Head of caudate nucleus (tissue), 42 donors: ENCODE measurements around the gene JAG1.

Experiments used
- DNase-seq, 42 donors: peaks; one replicate each; pipeline versions ENCODE4 v3.0.0 to v3.0.0-alpha.2; 2020 to 2021; ENCODE audit warnings: mixed read lengths in 7 of 42
- intact Hi-C: fragments of 100-400 bp; cut with DNase I; formaldehyde crosslinking; loops from one replicate; pipeline ENCODE4 v1.15.0; 2022

JAG1 gene

DNA sequence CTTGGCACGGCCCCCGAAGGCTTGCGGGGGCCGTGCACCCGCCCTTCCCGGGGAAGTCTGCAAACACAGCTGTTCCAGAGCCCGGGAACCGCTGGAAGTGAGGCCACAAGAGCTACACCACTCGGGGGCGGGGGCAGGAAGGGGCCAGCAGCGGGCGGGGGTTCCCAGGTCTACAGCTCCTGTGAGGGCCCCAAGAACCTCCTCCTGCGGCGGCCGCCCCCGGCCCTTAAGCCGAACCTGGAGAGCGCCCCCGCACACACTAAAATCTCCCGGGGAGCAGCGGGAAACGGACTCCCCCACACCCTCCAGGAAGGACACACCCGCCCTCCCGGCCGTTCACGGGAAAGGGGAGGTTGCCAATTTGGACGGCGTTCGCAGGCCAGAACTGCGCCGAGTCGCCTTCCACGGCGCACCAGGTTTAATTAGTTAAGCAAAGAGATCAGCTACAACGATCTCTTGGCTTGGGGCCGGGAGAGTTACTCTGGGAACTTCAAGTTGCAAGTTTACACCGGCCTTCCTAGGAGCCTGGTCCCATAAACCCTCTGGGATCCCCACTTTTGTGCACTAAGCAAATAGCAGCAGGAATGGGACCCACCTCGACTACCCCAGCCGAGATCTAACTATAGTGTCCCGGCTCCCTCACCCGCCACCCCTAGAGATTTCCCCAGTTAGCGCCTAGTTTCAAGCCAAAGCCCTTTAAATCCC is 1.7 kb downstream of the JAG1 start:
- DNase-seq, result peak in 26 of 42 donors; percentile 16 to 70 (median 36)
- intact Hi-C loops, result loop anchor here (10.0 kb wide), 1 partner anchor 603 kb away; no protein-coding TSS in a partner anchor

DNA sequence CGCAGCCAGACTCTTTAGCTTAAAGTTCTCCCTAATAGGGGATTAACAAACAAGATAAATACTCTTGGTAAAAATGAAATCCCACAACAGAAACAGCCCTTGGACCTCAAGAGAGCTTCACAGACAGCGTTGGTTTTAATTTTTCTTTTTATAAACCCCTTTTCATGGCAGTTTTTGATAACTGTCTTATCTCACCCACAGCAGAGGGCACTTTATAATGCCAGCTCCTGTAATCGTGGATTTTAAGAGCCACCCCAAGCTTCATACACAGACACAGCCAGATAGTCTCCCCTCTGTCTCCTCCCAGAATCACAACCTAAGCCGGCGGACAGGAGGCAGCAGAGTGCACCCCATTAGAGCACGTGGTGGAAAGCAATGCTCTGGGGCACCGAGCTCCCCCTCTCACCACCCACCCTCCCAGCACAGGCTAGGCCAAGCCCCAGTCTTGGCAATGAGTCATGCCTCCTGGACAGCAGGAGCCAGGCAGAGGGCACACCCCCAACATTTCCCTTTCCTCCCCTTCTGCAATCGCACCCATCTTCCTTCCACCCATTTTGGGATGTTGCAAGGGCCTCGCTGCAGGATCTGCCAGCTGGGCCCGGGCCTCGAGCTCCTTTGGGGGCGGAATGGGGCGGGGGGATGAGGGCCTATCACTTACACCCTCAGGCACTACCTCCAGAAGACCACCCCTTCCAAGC is 2.4 kb downstream of the JAG1 start:
- DNase-seq, result peak; percentile 45 to 92 (median 72)
- intact Hi-C loops, result loop anchor here (10.0 kb wide), 1 partner anchor 603 kb away; no protein-coding TSS in a partner anchor

DNA sequence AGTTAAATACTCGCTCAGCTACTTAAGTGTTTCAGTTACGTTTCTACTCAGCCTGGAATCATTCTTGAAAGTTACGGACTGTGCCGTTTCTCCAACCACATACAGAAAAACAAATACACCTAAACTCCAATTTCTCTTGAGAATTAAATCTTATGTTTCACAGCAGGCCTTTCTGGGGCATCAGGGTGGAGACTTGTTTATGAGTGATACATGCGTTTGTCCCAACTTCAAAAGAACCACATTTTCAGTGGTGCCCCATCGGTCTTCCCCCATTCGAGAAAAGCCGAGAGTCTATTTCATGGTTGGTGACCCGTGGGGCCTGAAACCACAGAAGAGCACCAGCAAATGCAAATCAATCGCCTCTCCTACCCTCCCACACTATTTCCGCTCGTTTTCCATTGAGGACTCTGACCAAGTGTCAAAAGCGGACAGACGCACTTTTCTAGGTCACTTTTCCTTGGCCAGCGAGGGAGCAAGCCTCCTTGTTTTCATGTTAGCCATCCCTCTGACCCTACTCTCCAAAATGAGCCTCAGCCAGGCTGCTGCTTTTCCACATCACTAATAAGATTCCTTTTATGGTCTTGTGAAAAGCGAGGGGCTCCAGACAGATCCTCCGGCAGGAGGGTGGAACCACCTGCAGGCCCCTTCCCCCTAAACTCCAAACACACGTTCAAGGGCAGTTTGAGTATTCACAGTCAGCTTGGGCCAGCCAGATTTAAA is 3.1 kb downstream of the JAG1 start:
- no peak for DNase-seq
- intact Hi-C loops, result loop anchor here (10.0 kb wide), 1 partner anchor 604 kb away; no protein-coding TSS in a partner anchor

DNA sequence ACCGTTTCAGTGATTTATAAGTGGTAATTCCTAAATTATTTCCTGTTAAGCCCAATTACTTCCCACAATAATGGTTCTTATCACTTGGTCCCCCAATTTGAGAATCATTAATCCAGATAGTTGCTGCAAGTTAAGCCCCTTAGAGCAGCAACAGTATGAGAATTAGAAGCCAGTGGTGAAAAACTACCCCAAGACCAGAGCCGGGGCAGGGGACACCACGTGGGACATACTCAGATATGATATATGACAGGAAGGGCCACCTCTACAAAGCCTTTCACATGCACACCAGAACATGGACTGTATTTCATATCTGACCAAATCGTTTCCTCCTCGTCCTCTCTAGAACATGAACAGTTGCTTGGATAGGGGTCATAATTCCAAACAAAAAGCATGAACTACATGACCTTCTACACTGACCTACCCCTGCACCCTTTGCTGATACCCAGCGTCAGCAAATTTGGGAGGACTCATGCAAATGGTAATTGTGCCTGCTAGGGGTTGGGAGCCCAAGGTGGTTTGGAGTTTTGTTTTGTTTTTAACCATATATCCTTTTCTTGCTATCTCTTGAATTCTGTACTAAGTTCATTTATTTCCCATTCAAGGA is 3.9 kb downstream of the JAG1 start:
- intact Hi-C loops, result loop anchor here (10.0 kb wide), 1 partner anchor 605 kb away; no protein-coding TSS in a partner anchor
- DNase-seq, result no peak

DNA sequence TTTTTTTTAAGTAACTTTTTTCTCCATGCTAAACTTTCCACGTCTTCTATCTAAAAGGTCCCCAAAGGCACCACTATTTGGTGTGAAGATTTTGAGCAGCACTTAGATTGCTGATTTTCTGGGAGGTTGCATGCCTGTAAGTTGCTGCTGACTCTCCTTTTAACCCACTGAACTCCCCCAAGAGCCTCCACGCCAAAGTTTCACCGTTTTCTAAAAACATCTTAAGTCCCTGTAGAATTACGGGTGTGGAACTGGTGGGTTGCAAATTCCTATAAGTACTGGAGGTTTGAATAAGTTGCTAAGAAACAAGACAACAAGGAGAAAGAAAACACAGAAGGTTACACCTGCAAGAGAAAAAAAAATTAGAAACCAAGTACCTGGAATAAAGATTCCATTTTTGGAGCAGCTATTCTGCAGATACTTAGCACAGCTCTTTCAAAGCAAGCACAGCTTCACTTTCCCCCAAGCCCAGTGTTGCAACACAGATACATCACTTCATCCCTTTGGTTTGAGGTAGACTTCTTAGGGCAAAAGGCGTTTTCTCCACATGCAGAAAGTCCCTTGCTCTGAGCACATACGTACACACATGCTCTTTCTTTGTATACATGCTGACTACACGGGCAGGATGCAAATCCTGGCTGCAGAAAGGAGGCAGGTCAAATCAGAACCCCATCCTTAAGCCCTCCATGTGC is 5.0 kb downstream of the JAG1 start:
- no peak for DNase-seq
- intact Hi-C loops, result no loop called here

DNA sequence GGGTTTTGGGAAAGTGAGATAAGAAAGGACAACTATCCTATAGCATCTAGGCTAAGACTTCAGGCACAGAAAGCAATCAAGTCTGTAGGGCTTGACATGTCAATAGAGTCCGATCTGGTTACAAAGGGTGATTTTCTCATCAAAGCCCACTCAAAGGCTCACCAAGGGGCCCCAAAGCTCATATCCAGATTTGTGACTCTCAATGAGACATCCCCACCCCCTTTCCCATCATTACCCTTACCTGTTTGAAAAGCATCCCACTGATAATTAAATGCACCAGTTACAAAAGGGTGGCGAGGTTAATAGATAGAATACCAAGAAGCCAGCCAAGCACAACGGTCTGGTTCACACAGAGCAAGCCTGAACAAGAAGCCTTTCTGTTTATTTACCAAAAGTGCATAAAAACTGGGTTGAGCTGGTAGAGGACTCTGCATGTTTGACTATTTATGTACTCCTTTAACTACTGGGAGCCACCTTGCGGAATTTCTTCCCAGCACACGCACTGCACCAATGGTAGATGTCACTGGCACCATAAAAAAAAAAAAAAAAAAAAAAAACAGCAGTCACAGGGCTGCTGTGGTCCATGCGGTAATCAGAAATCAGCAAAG is 6.1 kb downstream of the JAG1 start:
- DNase-seq, result peak in 1 of 42 donors; percentile 18
- intact Hi-C loops, result no loop called here

DNA sequence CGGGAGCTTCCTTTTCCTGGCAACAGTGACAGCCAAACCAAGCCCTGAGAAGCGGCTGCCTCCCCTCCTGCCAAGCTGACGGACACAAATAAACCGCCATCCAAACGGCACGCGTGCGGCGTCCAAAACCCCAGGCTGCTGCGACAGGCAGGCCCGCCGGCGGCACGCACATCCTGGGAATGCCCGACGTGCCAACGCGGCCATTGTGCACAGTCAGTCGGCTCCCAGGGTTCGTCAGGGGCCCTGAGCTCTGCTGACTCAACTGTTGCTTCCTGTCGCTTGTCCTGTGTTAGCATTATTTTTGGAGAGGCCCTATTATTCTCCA is 6.8 kb downstream of the JAG1 start:
- intact Hi-C loops, result no loop called here
- peak in 29 of 42 donors; percentile 11 to 71 (median 43) for DNase-seq

DNA sequence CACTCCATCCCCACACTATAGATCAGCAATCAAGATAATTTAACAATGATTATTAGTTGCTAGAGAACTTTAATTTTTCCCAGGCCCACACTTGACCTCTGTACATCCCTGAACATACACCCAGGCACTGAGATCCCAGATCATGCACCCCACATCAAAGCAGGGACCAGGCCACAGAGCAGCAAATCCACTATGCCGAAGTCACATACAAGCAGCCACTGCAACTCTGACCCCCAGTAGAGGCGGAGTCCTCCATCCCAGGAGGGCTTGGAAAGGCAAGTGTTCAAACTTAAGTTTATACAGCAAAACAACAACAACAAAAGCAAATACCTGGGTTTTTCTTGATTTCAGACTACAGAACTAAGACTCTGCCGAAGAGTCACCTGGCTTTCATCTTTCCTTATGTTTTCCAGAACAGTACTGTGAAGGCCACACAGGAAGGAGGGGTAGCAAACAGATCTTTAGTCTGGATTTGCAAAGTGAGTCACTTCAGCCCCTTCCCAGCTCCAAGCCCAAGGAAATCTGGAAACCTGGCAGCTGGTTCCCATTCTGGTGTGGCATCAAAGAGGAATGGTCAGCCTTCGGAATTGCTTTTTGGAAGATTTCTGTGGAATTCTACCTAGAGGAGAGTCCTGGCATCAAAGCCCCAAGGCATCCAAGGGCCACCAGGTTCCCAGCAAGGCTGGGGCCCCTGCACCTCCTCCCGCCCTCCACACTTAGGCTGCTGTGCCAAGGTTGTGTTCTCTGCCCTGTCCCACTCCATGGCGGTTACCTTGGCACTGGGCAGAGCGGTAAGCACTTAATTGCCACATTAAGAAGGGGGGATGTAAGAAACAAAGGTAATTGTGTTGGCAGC is 7.3 kb downstream of the JAG1 start:
- no peak for DNase-seq
- intact Hi-C loops, result no loop called here

DNA sequence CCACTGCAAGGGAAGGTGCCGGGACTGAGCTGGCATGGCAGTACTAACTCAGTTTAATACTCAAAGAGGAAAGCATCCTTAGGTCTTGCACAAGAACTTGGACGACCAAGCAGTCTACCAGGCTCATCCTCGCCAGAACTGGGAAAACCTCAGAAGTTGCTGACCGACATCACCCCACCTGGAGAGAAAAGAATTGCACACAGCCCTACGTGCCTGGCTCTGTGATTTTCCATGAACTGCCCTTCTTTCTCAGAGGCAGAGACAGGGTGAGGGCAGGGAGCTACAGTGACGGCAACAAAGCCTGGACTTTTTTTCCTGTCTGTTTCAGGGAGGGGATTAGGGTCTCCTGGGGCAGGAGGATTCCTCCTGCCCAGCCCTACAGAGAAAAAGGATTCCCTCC is 8.0 kb downstream of the JAG1 start:
- DNase-seq, result no peak
- intact Hi-C loops, result no loop called here

DNA sequence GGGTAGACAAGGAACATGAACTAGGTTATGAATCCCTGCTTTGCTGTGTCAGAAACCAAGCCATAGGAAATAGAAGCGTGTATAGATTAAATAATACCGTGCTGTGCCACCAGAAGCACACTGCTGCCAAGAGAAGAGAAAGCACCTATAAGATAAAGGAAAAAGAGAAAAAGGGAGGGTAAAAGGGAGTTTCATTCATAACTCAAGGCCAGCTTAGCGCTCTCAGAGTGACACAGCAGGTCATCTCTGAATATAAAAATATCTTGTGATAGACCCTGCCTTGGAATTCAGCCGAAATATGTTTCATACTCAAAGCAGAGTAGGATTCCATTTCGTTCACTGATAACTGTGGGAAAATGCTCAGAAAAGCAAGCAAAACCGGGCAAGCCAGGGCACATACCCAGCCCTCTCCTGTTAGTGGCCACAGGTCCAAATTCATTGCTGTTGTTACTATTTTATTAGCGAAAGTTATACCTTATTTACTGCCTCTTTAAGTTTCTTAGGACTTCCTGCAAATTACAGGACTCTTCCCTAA is 8.7 kb downstream of the JAG1 start:
- intact Hi-C loops, result no loop called here
- DNase-seq, result no peak

DNA sequence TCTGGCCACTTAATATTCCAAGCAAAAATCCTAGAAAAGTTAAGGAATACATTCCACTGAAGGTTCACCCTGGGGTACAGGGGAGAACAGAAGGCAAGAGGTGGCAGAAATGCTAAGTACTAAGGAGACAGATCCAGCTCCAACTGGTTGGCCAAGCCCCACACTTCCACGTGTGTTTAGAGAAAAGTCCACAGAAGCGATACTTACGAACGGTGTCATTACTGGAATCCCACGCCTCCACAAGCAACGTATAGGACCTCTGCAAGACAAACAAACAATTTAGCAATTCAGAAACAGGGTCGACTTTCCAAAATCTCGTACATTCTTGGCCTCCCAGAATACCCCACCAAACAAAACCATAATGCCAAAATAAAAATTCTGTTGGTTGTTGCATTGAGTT is 10.0 kb downstream of the JAG1 start:
- intact Hi-C loops, result no loop called here
- DNase-seq, result no peak

DNA sequence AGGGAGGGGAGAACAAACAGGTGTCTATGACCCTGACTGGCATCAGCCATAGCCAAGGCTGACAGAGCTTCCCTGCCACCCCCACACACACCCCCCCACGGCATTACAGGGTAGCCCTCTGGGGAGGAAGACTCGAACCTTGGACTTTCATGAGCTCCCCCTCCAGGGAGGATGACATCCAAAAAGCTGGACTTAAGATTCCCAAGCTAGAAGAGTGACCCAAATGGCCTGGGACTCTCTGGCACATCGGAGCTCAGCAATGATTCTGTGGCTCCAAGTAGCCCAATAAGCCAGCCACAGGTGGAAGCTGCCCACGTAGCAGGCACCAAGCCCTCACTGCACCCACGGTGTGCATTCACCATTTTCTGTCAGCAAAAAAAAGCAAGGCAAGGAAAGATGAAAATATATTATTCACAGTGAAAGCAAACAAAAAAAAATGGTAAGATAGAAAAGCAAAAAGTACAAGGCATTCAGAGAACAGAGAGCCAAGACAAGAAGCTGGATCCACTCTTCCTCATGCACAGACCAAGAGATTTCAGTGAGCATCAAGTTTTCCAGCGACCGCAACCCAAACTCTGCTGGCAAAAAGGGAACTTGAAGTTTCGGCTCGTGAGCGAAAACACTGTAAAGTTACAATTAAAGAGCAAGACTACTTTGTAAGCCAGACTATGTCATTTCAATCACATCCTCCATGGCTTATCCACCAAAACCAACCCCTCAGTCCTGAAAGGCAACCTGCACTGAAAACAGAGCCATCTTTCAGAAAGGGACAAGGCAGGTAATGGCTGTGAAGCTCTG is 10.9 kb downstream of the JAG1 start:
- intact Hi-C loops, result no loop called here
- DNase-seq, result peak in 1 of 42 donors; percentile 28

DNA sequence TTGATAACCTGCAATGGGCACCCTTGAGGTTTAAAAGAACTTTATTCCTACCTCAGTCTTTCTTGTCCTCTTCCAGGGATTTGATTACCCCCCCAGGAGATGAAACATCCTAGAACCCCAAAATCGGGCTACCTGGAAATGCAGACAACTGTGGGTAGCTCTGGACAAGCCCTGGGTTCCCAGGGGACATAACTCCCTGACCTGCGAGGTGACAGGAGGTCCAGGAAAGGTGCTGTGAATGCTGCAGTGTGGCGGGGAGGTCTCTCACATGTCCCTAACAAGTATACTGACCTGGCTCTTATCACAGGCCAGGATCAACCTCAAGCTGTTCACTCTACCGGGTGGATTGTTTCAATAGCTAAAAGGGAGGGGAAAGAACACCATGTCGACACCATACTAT is 11.6 kb downstream of the JAG1 start:
- DNase-seq, result no peak
- intact Hi-C loops, result no loop called here

DNA sequence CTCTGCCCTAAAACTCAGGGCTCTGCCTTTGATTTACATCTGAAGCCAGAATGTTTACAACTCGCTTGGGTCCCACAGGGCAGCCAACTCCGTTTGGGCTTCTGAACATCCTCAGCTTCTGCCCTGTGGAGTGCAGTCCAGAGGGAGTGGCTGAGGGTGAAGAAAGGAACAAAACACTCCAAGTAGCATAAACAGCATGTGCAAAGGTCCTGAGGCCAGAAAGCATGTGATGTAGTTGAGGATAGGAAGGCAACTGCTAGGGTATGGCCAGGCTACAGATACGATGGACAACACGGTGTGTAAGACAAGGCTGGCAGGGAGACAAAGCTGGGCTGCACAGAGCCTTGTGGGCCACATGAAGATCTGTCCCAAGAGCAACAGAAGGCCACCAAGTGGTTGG is 12.5 kb downstream of the JAG1 start:
- intact Hi-C loops, result no loop called here
- peak in 1 of 42 donors; percentile 1 for DNase-seq

DNA sequence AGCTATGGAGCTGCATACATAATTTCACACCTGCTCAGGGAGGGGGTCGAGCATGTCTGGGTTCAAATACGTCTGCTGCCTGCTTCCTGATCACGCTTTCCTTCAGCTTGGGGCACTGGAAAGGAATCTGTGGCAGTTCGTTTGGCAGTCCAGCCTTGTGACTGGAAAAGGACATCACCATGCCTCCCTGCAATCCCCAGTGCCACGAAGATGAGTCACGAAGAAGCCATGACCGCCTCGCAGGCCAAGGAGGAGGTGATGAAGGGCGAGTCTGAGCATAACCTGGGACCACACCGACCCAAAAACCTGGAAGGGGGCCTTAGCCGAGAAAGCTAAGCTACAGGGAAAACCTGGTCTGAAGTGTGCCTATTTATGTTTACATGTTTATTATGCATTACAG is 13.1 kb downstream of the JAG1 start:
- intact Hi-C loops, result no loop called here
- DNase-seq, result peak in 2 of 42 donors; percentile 13 to 14
